Measurements from ENCODE around the gene DNAAF8. TPM values are rescaled to one million over a fixed set of nuclear protein-coding genes. Genes with fewer than 3 reads are reported as not detected.
"Not testable (repeated sequence)": the region's sequence is repeated elsewhere in the genome, so short reads cannot be mapped to it uniquely, and the experiment has no call there.

DNAAF8 gene
- total and polyA plus RNA-seq, 2 donors = 0.38 to 1.1 TPM

GRCh38 chr16:4783951-4784336 is 49.6 kb downstream of the DNAAF8 start:
- Histone ChIP-seq H3K36me3 (ENCODE audit: control insufficient read depth in 2 of 2, insufficient read depth in 2 of 2, low read length in 1 of 2) (no peaks in the 10 kb centered on the region), H3K9me3 (ENCODE audit: control insufficient read depth in 2 of 2, insufficient read depth in 1 of 2, low read length in 1 of 2) (no peaks in the 10 kb centered on the region), H3K27me3 (ENCODE audit: control insufficient read depth in 2 of 2, insufficient read depth in 1 of 2, low read length in 1 of 2) (no peaks in the 10 kb centered on the region), H3K27ac (ENCODE audit: low read depth in 1 of 2, low read length in 1 of 2) (no peak overlapping the region), H3K4me1 (ENCODE audit: control insufficient read depth in 2 of 2, insufficient read depth in 2 of 2, low read length in 2 of 2) (peaks cover 0 to 12% of the 10 kb centered on the region in 2 donors), H3K4me3 (ENCODE audit: low read length in 2 of 2) (no peak overlapping the region)
- no peak for DNase-seq (ENCODE audit: low read depth in 6 of 9, low spot score in 9 of 9)
- 92% methylated on average over 16 of the region's 16 CpGs for WGBS

DNA sequence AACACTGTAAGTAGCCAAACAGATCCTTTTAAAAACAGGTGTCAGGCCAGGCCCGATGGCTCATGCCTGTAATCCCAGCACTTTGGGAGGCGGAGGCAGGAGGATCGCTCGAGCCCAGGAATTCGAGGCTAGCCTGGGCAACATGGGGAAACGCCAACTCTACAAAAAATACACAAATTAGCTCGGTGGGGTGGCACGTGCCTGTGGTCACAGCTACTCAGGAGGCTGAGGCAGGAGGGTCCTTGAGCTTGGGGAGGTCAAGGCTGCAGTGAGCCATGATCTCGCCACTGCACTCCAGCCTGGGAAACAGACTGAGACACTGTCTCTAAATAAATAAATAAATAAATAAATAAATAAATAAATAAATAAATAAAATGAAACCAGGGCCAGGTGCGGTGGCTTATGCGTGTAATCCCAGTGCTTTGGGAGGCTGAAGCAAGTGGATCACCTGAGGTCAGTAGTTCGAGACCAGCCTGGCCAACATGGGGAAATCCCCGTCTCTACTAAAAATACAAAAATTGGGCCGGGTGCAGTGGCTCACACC is 50.2 kb downstream of the DNAAF8 start:
- H3K4me1 ChIP-seq (ENCODE audit: control insufficient read depth in 2 of 2, insufficient read depth in 2 of 2, low read length in 2 of 2) = peaks cover 0 to 12% of the 10 kb centered on the region in 2 donors
- DNase-seq (ENCODE audit: low read depth in 6 of 9, low spot score in 9 of 9); H3K27me3 ChIP-seq (ENCODE audit: control insufficient read depth in 2 of 2, insufficient read depth in 1 of 2, low read length in 1 of 2); H3K27ac ChIP-seq (ENCODE audit: low read depth in 1 of 2, low read length in 1 of 2); H3K9me3 ChIP-seq (ENCODE audit: control insufficient read depth in 2 of 2, insufficient read depth in 1 of 2, low read length in 1 of 2); H3K4me3 ChIP-seq (ENCODE audit: low read length in 2 of 2); H3K36me3 ChIP-seq (ENCODE audit: control insufficient read depth in 2 of 2, insufficient read depth in 2 of 2, low read length in 1 of 2): not testable (repeated sequence)
- 97% methylated on average over 14 of the region's 14 CpGs for WGBS

DNA sequence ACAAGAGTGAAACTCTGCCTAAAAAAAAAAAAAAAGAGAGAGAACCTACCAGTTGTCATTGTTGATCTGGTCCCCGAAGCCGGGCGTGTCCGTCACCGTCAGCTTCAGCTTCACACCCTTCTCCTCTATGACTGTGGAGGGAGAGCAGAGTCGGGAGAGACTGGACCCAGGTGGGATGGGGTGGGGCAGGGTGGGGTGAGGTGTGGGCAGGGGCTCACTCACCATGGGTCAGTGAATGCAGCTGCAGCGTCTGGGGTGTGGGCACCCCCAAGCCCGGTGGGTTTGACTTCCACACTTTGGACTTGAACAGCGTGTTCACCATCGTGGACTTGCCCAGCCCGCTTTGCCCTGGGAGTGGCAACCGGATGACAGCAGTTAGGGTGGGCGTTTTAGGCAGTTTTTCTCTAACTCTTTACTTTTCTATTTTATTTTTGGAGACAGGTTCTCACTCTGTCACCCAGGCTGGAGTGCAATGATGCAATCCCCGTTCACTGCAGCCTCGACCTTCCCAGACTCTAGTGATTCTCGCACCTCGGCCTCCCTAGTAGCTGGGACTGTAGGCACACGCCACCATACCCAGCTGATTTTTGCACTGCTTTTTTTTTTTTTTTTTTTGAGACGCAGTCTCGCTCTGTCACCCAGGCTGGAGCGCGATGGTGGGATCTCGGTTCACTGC is 51.6 kb downstream of the DNAAF8 start:
- Histone ChIP-seq H3K27me3 (ENCODE audit: control insufficient read depth in 2 of 2, insufficient read depth in 1 of 2, low read length in 1 of 2) (no peaks in the 10 kb centered on the region), H3K9me3 (ENCODE audit: control insufficient read depth in 2 of 2, insufficient read depth in 1 of 2, low read length in 1 of 2) (no peaks in the 10 kb centered on the region), H3K4me3 (ENCODE audit: low read length in 2 of 2) (no peak overlapping the region), H3K36me3 (ENCODE audit: control insufficient read depth in 2 of 2, insufficient read depth in 2 of 2, low read length in 1 of 2) (no peaks in the 10 kb centered on the region), H3K4me1 (ENCODE audit: control insufficient read depth in 2 of 2, insufficient read depth in 2 of 2, low read length in 2 of 2) (peaks cover 0 to 12% of the 10 kb centered on the region in 2 donors), H3K27ac (ENCODE audit: low read depth in 1 of 2, low read length in 1 of 2) (no peak overlapping the region)
- DNase-seq (ENCODE audit: low read depth in 6 of 9, low spot score in 9 of 9) = no peak
- 97% methylated on average over 23 of the region's 23 CpGs for WGBS

- Histone ChIP-seq H3K27ac (ENCODE audit: low read depth in 1 of 2, low read length in 1 of 2) (no peak overlapping the region), H3K36me3 (ENCODE audit: control insufficient read depth in 2 of 2, insufficient read depth in 2 of 2, low read length in 1 of 2) (no peaks in the 10 kb centered on the region), H3K4me1 (ENCODE audit: control insufficient read depth in 2 of 2, insufficient read depth in 2 of 2, low read length in 2 of 2) (peaks cover 0 to 14% of the 10 kb centered on the region in 2 donors), H3K27me3 (ENCODE audit: control insufficient read depth in 2 of 2, insufficient read depth in 1 of 2, low read length in 1 of 2) (no peaks in the 10 kb centered on the region), H3K9me3 (ENCODE audit: control insufficient read depth in 2 of 2, insufficient read depth in 1 of 2, low read length in 1 of 2) (no peaks in the 10 kb centered on the region), H3K4me3 (ENCODE audit: low read length in 2 of 2) (no peak overlapping the region)
- WGBS = 96% methylated on average over 8 of the region's 8 CpGs
- DNase-seq (ENCODE audit: low read depth in 6 of 9, low spot score in 9 of 9) = no peak
Observed at GRCh38 chr16:4787068-4787467, 52.7 kb downstream of the DNAAF8 start.

DNA sequence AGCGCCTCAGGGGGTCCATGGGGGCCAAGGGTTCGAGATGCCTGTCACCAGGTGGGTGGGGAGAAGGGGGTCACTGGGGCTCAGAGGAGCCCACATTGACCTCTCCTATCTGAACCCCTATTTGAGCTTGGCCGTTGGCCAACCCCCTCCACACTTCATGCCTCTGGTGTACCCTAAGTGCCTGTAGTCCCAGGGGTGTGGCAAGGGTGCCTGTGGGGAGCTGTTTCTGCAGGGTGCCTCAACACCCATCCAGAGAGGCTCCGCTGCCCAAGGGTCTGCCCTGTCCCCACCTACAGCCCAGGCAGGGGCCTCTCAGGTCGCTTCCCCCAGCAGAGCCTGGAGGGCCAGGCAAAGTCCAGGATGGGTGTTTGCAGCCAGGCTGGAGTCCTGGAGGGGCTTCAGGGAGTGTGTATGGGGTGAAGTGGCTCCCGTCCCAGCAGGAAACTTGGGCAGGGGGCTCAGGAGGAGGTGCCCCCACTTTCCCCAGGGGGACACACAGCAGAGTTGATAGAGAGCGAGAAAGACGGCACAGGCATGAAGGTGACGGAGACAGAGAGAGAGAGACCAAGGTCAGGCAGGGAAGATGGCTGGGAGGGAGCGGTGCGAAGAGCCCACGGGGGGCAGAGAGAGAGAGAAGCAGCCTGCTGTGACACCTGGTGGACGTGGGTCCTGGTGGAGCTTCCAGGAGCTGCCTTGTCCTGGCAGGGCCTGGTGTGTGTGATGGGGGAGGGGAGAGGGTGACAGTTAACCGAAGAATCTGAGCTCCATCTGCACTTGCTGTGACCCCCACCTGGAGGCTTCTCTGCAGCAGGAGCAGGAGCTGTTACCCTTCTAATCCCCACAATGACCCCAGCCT is 53.5 kb downstream of the DNAAF8 start, which contains the start of gene SEPTIN12:
Gene SEPTIN12, minus strand, starts transcription at position 719 of the 856 bp plus-strand sequence. Its CDS starts 700 bp downstream, at position 19.
- H3K4me1 ChIP-seq (ENCODE audit: control insufficient read depth in 2 of 2, insufficient read depth in 2 of 2, low read length in 2 of 2) = peaks cover 0 to 14% of the 10 kb centered on the region in 2 donors
- H3K4me3 ChIP-seq (ENCODE audit: low read length in 2 of 2) = no peak within 1 kb of the TSS
- 90% methylated on average over 14 of the region's 14 CpGs for WGBS
- H3K27me3 ChIP-seq (ENCODE audit: control insufficient read depth in 2 of 2, insufficient read depth in 1 of 2, low read length in 1 of 2) = no peaks in the 10 kb centered on the region
- H3K36me3 ChIP-seq (ENCODE audit: control insufficient read depth in 2 of 2, insufficient read depth in 2 of 2, low read length in 1 of 2) = no peaks in the 10 kb centered on the region
- peak in 1 of 9 donors; percentile 28 for DNase-seq (ENCODE audit: low read depth in 6 of 9, low spot score in 9 of 9)
- peak within 1 kb of the TSS in 1 of 2 donors; percentile 44 for H3K27ac ChIP-seq (ENCODE audit: low read depth in 1 of 2, low read length in 1 of 2)
- no peaks in the 10 kb centered on the region for H3K9me3 ChIP-seq (ENCODE audit: control insufficient read depth in 2 of 2, insufficient read depth in 1 of 2, low read length in 1 of 2)

DNA sequence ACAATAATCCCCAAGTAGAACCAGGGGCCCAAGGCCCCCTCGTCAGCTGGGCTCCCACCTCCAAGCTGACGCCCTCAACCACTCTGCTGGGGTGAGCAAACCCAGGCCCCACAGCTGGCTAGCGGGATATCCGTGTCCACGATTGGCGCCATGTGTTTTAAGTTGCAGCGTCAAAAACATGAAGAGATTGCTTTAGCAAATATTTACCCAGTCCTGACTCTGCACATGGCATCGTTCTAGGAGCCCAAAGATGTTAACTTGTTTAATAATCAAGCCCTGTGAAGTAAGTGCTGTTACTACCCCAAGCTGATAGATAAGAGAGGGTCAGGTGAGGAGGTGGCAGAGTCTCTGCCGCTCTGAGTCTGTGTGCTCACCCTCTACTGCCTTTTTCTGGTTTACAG is 54.2 kb downstream of the DNAAF8 start:
- 91% methylated on average over 9 of the region's 9 CpGs for WGBS
- H3K4me3 ChIP-seq (ENCODE audit: low read length in 2 of 2) = no peak overlapping the region
- peak overlapping the region in 1 of 2 donors; percentile 44 for H3K27ac ChIP-seq (ENCODE audit: low read depth in 1 of 2, low read length in 1 of 2)

DNA sequence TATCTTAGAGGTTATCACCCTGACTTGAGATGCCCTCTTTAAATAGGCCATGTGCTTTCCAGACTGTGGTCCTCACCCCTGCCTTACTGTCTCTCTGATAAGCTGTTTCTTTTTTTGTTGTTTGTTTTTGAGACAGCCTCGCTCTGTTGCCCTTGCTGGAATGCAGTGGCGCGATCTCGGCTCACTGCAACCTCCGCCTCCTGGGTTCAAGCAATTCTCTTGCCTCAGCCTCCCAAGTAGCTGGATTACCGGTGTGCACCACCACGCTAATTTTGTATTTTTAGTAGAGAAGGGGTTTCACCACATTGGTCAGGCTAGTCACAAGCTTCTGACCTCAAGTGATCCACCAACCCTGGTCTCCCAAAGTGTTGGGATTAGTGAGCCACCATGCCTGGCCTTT is 54.6 kb downstream of the DNAAF8 start:
- H3K27ac ChIP-seq (ENCODE audit: low read depth in 1 of 2, low read length in 1 of 2) = peak overlapping the region in 1 of 2 donors; percentile 44
- DNase-seq (ENCODE audit: low read depth in 6 of 9, low spot score in 9 of 9) = no peak
- no peak overlapping the region for H3K4me3 ChIP-seq (ENCODE audit: low read length in 2 of 2)
- no peaks in the 10 kb centered on the region for H3K9me3 ChIP-seq (ENCODE audit: control insufficient read depth in 2 of 2, insufficient read depth in 1 of 2, low read length in 1 of 2)
- no peaks in the 10 kb centered on the region for H3K27me3 ChIP-seq (ENCODE audit: control insufficient read depth in 2 of 2, insufficient read depth in 1 of 2, low read length in 1 of 2)
- no peaks in the 10 kb centered on the region for H3K36me3 ChIP-seq (ENCODE audit: control insufficient read depth in 2 of 2, insufficient read depth in 2 of 2, low read length in 1 of 2)
- 98% methylated on average over 7 of the region's 7 CpGs for WGBS
- peaks cover 0 to 14% of the 10 kb centered on the region in 2 donors for H3K4me1 ChIP-seq (ENCODE audit: control insufficient read depth in 2 of 2, insufficient read depth in 2 of 2, low read length in 2 of 2)

More for the DNA sequence above, 54.2 kb downstream of the DNAAF8 start:
- DNase-seq (ENCODE audit: low read depth in 6 of 9, low spot score in 9 of 9) = peak in 1 of 9 donors; percentile 47
- Histone ChIP-seq H3K9me3 (ENCODE audit: control insufficient read depth in 2 of 2, insufficient read depth in 1 of 2, low read length in 1 of 2) (no peaks in the 10 kb centered on the region), H3K36me3 (ENCODE audit: control insufficient read depth in 2 of 2, insufficient read depth in 2 of 2, low read length in 1 of 2) (no peaks in the 10 kb centered on the region), H3K4me1 (ENCODE audit: control insufficient read depth in 2 of 2, insufficient read depth in 2 of 2, low read length in 2 of 2) (peaks cover 0 to 14% of the 10 kb centered on the region in 2 donors), H3K27me3 (ENCODE audit: control insufficient read depth in 2 of 2, insufficient read depth in 1 of 2, low read length in 1 of 2) (no peaks in the 10 kb centered on the region)

GRCh38 chr16:4790261-4790660 is 55.9 kb downstream of the DNAAF8 start:
- Histone ChIP-seq H3K27me3 (ENCODE audit: control insufficient read depth in 2 of 2, insufficient read depth in 1 of 2, low read length in 1 of 2) (no peaks in the 10 kb centered on the region), H3K9me3 (ENCODE audit: control insufficient read depth in 2 of 2, insufficient read depth in 1 of 2, low read length in 1 of 2) (no peaks in the 10 kb centered on the region), H3K27ac (ENCODE audit: low read depth in 1 of 2, low read length in 1 of 2) (no peak overlapping the region), H3K4me3 (ENCODE audit: low read length in 2 of 2) (no peak overlapping the region), H3K4me1 (ENCODE audit: control insufficient read depth in 2 of 2, insufficient read depth in 2 of 2, low read length in 2 of 2) (peaks cover 0 to 14% of the 10 kb centered on the region in 2 donors), H3K36me3 (ENCODE audit: control insufficient read depth in 2 of 2, insufficient read depth in 2 of 2, low read length in 1 of 2) (no peaks in the 10 kb centered on the region)
- no peak for DNase-seq (ENCODE audit: low read depth in 6 of 9, low spot score in 9 of 9)
- WGBS = 93% methylated on average over 10 of the region's 10 CpGs

DNA sequence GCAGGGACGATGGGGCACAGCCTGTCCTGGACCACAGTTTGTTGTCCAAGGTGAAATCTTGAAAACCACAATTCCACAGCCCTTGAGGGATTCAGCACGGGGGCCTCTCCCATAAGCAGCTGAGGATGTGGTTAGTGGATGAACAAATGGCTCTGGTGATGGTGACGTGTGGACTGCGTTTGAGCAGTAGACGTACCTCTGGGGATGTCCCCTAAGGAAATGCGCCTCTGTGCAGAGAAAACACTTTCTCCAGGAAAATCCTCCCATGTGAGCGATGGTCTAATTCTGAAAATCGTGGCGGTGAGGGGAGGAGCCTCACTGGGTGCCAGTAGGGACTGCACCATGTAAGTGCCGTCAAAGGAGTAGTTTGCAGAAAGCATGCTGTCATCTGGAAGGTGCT is 56.5 kb downstream of the DNAAF8 start:
- no peaks in the 10 kb centered on the region for H3K36me3 ChIP-seq (ENCODE audit: control insufficient read depth in 2 of 2, insufficient read depth in 2 of 2, low read length in 1 of 2)
- H3K9me3 ChIP-seq (ENCODE audit: control insufficient read depth in 2 of 2, insufficient read depth in 1 of 2, low read length in 1 of 2) = no peaks in the 10 kb centered on the region

More for the DNA sequence above, 56.5 kb downstream of the DNAAF8 start:
- no peak overlapping the region for H3K4me3 ChIP-seq (ENCODE audit: low read length in 2 of 2)
- no peaks in the 10 kb centered on the region for H3K27me3 ChIP-seq (ENCODE audit: control insufficient read depth in 2 of 2, insufficient read depth in 1 of 2, low read length in 1 of 2)
- peaks cover 0 to 14% of the 10 kb centered on the region in 2 donors for H3K4me1 ChIP-seq (ENCODE audit: control insufficient read depth in 2 of 2, insufficient read depth in 2 of 2, low read length in 2 of 2)
- 71% methylated on average over 10 of the region's 10 CpGs for WGBS
- H3K27ac ChIP-seq (ENCODE audit: low read depth in 1 of 2, low read length in 1 of 2) = no peak overlapping the region
- DNase-seq (ENCODE audit: low read depth in 6 of 9, low spot score in 9 of 9) = no peak

Data from thymus (tissue), 11 donors.